HEK293 (cell line): Measurements from ENCODE around the gene MTX1.

ENCODE experiments used
- CTCF ChIA-PET: fragments of 350-600 bp; formaldehyde crosslinking; extraction: SDS; loops from one replicate; lab custom pipeline; 2021; ENCODE audit warnings: antibody characterized with exemption; lab: Yijun Ruan, JAX
- POLR2A ChIA-PET: fragments of 300-600 bp; formaldehyde crosslinking; extraction: SDS; loops from one replicate; lab custom pipeline; 2020; ENCODE audit warnings: antibody characterized with exemption, inconsistent platforms; lab: Yijun Ruan, JAX
- H3K27ac ChIP-seq: fragments of 200-500 bp; sonication (Bioruptor generic); 2 replicates; pipeline ENCODE4 v1.5.1; 2014; ENCODE audit warnings: low read depth, low read length, control low read depth, inconsistent platforms; ENCODE audit errors: extremely low read depth
- H3K36me3 ChIP-seq, 2 experiments: fragments of 200-500 bp in 1 of 2; sonication (Bioruptor generic) in 1 of 2; 1 replicate in 1 of 2; 2 replicates in 1 of 2; pipeline ENCODE4 v1.5.1; 2014 to 2017; ENCODE audit warnings: inconsistent platforms in 2 of 2, low read length in 2 of 2; ENCODE audit not compliant: control insufficient read depth in 2 of 2, insufficient read depth in 1 of 2
- H3K4me1 ChIP-seq: fragments of 200-500 bp; sonication (Bioruptor generic); 2 replicates; pipeline ENCODE4 v1.5.1; 2014; ENCODE audit warnings: mild to moderate bottlenecking, low read length, inconsistent platforms; ENCODE audit not compliant: control insufficient read depth, insufficient read depth
- H3K4me3 ChIP-seq: 2 replicates; pipeline ENCODE4 v1.5.1; 2011; ENCODE audit warnings: low read depth, mild to moderate bottlenecking, control low read depth, low read length, moderate library complexity
- H3K9me3 ChIP-seq: fragments of 200-500 bp; sonication (Bioruptor generic); 2 replicates; pipeline ENCODE4 v1.5.1; 2014; ENCODE audit warnings: low read depth, low read length, inconsistent platforms; ENCODE audit not compliant: control insufficient read depth, insufficient read depth
- BCL11A ChIP-seq: fragments of 450-650 bp; formaldehyde crosslinking; IDR thresholded peaks from 2 replicates; pipeline ENCODE4 v1.5.1; 2016; ENCODE audit warnings: low read depth, missing biosample characterization, missing genetic modification characterization
- KLF8 ChIP-seq: fragments of 450-650 bp; formaldehyde crosslinking; IDR thresholded peaks from 2 replicates; pipeline ENCODE4 v1.5.1; 2016; ENCODE audit warnings: missing biosample characterization, missing genetic modification characterization
- ZBTB8A ChIP-seq: fragments of 450-650 bp; formaldehyde crosslinking; IDR thresholded peaks from 2 replicates; pipeline ENCODE4 v1.5.1; 2016; ENCODE audit warnings: missing biosample characterization, missing genetic modification characterization
- ZNF138 ChIP-seq: fragments of 450-650 bp; formaldehyde crosslinking; IDR thresholded peaks from 2 replicates; pipeline ENCODE4 v1.5.1; 2016; ENCODE audit warnings: missing biosample characterization, missing genetic modification characterization, borderline replicate concordance
- ZNF146 ChIP-seq: fragments of 450-650 bp; formaldehyde crosslinking; IDR thresholded peaks from 2 replicates; pipeline ENCODE4 v1.5.1; 2016; ENCODE audit warnings: missing biosample characterization, missing genetic modification characterization
- ZNF16 ChIP-seq: fragments of 450-650 bp; formaldehyde crosslinking; IDR thresholded peaks from 2 replicates; pipeline ENCODE4 v1.5.1; 2016; ENCODE audit warnings: low read depth, missing biosample characterization, missing genetic modification characterization
- ZNF214 ChIP-seq: fragments of 450-650 bp; formaldehyde crosslinking; IDR thresholded peaks from 2 replicates; pipeline ENCODE4 v1.5.1; 2017; ENCODE audit warnings: missing biosample characterization, mild to moderate bottlenecking, missing genetic modification characterization, borderline replicate concordance
- ZNF221 ChIP-seq: fragments of 450-650 bp; formaldehyde crosslinking; IDR thresholded peaks from 2 replicates; pipeline ENCODE4 v1.5.1; 2017; ENCODE audit warnings: missing biosample characterization, missing genetic modification characterization, borderline replicate concordance
- ZNF24 ChIP-seq: fragments of 450-650 bp; formaldehyde crosslinking; IDR thresholded peaks from 2 replicates; pipeline ENCODE4 v1.5.1; 2016; ENCODE audit warnings: missing biosample characterization, missing genetic modification characterization
- ZNF426 ChIP-seq: fragments of 450-650 bp; formaldehyde crosslinking; IDR thresholded peaks from 2 replicates; pipeline ENCODE4 v1.5.1; 2017; ENCODE audit warnings: missing biosample characterization, missing genetic modification characterization, mild to moderate bottlenecking, inconsistent platforms, moderate library complexity
- ZNF510 ChIP-seq: fragments of 450-650 bp; formaldehyde crosslinking; IDR thresholded peaks from 2 replicates; pipeline ENCODE4 v1.5.1; 2018; ENCODE audit warnings: mild to moderate bottlenecking, missing genetic modification characterization, missing biosample characterization; ENCODE audit not compliant: insufficient replicate concordance
- ZNF585B ChIP-seq: fragments of 450-650 bp; formaldehyde crosslinking; IDR thresholded peaks from 2 replicates; pipeline ENCODE4 v1.5.1; 2016; ENCODE audit warnings: missing biosample characterization, missing genetic modification characterization
- ZNF629 ChIP-seq: fragments of 450-650 bp; formaldehyde crosslinking; IDR thresholded peaks from 2 replicates; pipeline ENCODE4 v1.5.1; 2017; ENCODE audit warnings: missing biosample characterization, missing genetic modification characterization
- ZNF658 ChIP-seq: fragments of 450-650 bp; formaldehyde crosslinking; IDR thresholded peaks from 2 replicates; pipeline ENCODE4; 2016; ENCODE audit warnings: missing biosample characterization, missing genetic modification characterization
- ZNF777 ChIP-seq: fragments of 450-650 bp; formaldehyde crosslinking; IDR thresholded peaks from 2 replicates; pipeline ENCODE4 v1.5.1; 2017; ENCODE audit warnings: missing biosample characterization, missing genetic modification characterization, borderline replicate concordance
- ZSCAN23 ChIP-seq: fragments of 450-650 bp; formaldehyde crosslinking; IDR thresholded peaks from 2 replicates; pipeline ENCODE4 v1.5.1; 2016; ENCODE audit warnings: missing biosample characterization, missing genetic modification characterization
- TF ChIP-seq, protein P1 (sequence below): fragments of 450-650 bp; formaldehyde crosslinking; IDR thresholded peaks from 2 replicates; pipeline ENCODE4 v1.5.1; 2016; ENCODE audit warnings: missing biosample characterization, missing genetic modification characterization
- TF ChIP-seq, protein P2 (sequence below): fragments of 450-650 bp; IDR thresholded peaks from 2 replicates; pipeline ENCODE4 v1.5.1; 2018; ENCODE audit warnings: missing biosample characterization, mild to moderate bottlenecking, missing genetic modification characterization
- TF ChIP-seq, protein P3 (sequence below): fragments of 450-650 bp; formaldehyde crosslinking; IDR thresholded peaks from 2 replicates; pipeline ENCODE4 v1.5.1; 2016; ENCODE audit warnings: missing biosample characterization, missing genetic modification characterization
- TF ChIP-seq, protein P4 (sequence below): fragments of 450-650 bp; formaldehyde crosslinking; IDR thresholded peaks from 2 replicates; pipeline ENCODE4 v1.5.1; 2016; ENCODE audit warnings: missing biosample characterization, missing genetic modification characterization
- TF ChIP-seq, protein P5 (sequence below): fragments of 450-650 bp; formaldehyde crosslinking; IDR thresholded peaks from 2 replicates; pipeline ENCODE4 v1.5.0; 2017; ENCODE audit warnings: missing biosample characterization, missing genetic modification characterization, borderline replicate concordance
- TF ChIP-seq, protein P6 (sequence below): fragments of 450-650 bp; formaldehyde crosslinking; IDR thresholded peaks from 2 replicates; pipeline ENCODE4 v1.5.1; 2017; ENCODE audit warnings: missing biosample characterization, missing genetic modification characterization

MTX1 gene

DNA sequence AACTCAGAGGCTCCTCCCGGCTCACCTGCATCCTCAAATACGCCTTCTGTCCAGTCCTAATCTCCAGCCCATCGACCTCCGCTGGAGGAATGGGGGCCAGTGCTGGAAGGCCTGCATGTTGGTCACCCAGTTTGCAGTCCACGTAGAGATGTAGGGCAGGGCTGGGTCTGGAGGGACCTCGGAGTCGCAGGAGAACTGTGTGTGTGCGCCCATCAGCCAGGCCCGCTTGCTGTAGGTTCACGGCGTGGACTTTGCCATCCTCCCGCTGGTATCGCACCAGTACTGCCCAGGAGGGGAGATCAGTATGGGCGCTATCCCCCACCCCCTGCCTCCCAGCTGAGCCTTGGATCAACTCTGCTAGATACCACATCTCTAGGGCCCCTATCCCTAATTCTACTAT, 3.5 kb upstream of the MTX1 start:
- H3K36me3 ChIP-seq = peaks cover 0 to 20% of the 10 kb centered on the region in 2 experiments; a peak in 1 of 3 replicates
- no peaks in the 10 kb centered on the region for H3K9me3 ChIP-seq
- H3K4me1 ChIP-seq = peaks cover 4% of the 10 kb centered on the region
- TF ChIP-seq ZNF629 (no peak), ZNF146 (tag by site-specific recombination) (no peak), ZNF24 (tag by site-specific recombination) (no peak), ZNF214 (tag by site-specific recombination) (no peak), ZNF777 (tag by site-specific recombination) (no peak)
- TF ChIP-seq, protein P1, sequence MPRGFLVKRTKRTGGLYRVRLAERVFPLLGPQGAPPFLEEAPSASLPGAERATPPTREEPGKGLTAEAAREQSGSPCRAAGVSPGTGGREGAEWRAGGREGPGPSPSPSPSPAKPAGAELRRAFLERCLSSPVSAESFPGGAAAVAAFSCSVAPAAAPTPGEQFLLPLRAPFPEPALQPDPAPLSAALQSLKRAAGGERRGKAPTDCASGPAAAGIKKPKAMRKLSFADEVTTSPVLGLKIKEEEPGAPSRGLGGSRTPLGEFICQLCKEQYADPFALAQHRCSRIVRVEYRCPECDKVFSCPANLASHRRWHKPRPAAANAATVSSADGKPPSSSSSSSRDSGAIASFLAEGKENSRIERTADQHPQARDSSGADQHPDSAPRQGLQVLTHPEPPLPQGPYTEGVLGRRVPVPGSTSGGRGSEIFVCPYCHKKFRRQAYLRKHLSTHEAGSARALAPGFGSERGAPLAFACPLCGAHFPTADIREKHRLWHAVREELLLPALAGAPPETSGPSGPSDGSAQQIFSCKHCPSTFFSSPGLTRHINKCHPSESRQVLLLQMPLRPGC (tag by site-specific recombination) = no peak
- TF ChIP-seq, protein P2, sequence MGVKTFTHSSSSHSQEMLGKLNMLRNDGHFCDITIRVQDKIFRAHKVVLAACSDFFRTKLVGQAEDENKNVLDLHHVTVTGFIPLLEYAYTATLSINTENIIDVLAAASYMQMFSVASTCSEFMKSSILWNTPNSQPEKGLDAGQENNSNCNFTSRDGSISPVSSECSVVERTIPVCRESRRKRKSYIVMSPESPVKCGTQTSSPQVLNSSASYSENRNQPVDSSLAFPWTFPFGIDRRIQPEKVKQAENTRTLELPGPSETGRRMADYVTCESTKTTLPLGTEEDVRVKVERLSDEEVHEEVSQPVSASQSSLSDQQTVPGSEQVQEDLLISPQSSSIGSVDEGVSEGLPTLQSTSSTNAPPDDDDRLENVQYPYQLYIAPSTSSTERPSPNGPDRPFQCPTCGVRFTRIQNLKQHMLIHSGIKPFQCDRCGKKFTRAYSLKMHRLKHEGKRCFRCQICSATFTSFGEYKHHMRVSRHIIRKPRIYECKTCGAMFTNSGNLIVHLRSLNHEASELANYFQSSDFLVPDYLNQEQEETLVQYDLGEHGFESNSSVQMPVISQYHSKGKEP (tag by site-specific recombination) = no peak
- TF ChIP-seq, protein P3, sequence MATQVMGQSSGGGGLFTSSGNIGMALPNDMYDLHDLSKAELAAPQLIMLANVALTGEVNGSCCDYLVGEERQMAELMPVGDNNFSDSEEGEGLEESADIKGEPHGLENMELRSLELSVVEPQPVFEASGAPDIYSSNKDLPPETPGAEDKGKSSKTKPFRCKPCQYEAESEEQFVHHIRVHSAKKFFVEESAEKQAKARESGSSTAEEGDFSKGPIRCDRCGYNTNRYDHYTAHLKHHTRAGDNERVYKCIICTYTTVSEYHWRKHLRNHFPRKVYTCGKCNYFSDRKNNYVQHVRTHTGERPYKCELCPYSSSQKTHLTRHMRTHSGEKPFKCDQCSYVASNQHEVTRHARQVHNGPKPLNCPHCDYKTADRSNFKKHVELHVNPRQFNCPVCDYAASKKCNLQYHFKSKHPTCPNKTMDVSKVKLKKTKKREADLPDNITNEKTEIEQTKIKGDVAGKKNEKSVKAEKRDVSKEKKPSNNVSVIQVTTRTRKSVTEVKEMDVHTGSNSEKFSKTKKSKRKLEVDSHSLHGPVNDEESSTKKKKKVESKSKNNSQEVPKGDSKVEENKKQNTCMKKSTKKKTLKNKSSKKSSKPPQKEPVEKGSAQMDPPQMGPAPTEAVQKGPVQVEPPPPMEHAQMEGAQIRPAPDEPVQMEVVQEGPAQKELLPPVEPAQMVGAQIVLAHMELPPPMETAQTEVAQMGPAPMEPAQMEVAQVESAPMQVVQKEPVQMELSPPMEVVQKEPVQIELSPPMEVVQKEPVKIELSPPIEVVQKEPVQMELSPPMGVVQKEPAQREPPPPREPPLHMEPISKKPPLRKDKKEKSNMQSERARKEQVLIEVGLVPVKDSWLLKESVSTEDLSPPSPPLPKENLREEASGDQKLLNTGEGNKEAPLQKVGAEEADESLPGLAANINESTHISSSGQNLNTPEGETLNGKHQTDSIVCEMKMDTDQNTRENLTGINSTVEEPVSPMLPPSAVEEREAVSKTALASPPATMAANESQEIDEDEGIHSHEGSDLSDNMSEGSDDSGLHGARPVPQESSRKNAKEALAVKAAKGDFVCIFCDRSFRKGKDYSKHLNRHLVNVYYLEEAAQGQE (tag by site-specific recombination) = no peak
- POLR2A ChIA-PET = no interaction called here
- H3K27ac ChIP-seq = no peak overlapping the region
- H3K4me3 ChIP-seq = no peak overlapping the region
- CTCF ChIA-PET = interaction anchor here (1.1 to 1.4 kb wide), 2 partner anchors 20 to 39 kb away, joined by 3 read pairs; no protein-coding TSS in a partner anchor

DNA sequence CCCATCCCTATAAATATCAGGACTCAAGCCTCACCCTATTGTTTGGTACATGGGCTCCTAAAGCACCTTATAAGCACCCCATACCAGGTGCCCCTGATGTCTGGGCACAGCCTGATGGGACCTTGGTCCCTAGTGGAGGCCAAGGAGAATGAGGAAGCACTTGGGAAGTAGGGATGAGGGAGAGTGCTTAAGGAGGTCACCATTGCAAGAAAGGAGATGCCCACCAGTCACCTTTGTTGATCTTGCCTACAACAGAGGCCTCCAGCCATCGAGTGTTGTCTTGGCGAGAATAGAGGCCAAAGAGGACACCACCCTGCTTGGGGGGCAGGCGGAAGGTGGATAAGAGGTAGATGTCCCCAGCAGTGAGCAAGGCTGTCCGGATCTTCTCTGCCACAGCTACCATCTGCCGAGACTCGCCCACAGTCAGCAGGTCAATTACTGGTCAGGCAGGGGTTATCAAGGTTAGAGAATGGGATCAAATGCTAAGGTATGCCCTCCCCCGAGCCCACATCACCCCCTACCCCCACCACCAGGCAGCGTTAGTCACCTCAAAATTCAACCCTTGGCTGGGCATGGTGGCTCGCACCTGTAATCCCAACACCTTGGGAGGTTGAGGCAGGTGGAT, 2.4 kb upstream of the MTX1 start:
- H3K27ac ChIP-seq = no peak overlapping the region
- ChIA-PET CTCF (interaction anchor here (0.6 to 3.3 kb wide), 6 partner anchors 19 to 389 kb away, joined by 3 to 27 read pairs (median 4); no protein-coding TSS in a partner anchor), POLR2A (no interaction called here)
- peaks cover 4% of the 10 kb centered on the region for H3K4me1 ChIP-seq
- no peaks in the 10 kb centered on the region for H3K9me3 ChIP-seq
- no peak overlapping the region for H3K4me3 ChIP-seq
- peaks cover 0 to 19% of the 10 kb centered on the region in 2 experiments; a peak in 1 of 3 replicates for H3K36me3 ChIP-seq
- TF ChIP-seq ZBTB8A (tag by site-specific recombination) (no peak), ZNF658 (tag by site-specific recombination) (no peak), ZNF138 (tag by site-specific recombination) (no peak), ZNF426 (tag by site-specific recombination) (no peak), ZNF585B (tag by site-specific recombination) (no peak), BCL11A (tag by site-specific recombination) (no peak), KLF8 (tag by site-specific recombination) (no peak), ZSCAN23 (no peak), ZNF221 (tag by site-specific recombination) (no peak), ZNF510 (tag by site-specific recombination) (no peak), ZNF16 (tag by site-specific recombination) (no peak)
- TF ChIP-seq, protein P4, sequence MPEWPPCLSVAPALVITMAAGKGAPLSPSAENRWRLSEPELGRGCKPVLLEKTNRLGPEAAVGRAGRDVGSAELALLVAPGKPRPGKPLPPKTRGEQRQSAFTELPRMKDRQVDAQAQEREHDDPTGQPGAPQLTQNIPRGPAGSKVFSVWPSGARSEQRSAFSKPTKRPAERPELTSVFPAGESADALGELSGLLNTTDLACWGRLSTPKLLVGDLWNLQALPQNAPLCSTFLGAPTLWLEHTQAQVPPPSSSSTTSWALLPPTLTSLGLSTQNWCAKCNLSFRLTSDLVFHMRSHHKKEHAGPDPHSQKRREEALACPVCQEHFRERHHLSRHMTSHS (tag by site-specific recombination) = no peak
- TF ChIP-seq, protein P5, sequence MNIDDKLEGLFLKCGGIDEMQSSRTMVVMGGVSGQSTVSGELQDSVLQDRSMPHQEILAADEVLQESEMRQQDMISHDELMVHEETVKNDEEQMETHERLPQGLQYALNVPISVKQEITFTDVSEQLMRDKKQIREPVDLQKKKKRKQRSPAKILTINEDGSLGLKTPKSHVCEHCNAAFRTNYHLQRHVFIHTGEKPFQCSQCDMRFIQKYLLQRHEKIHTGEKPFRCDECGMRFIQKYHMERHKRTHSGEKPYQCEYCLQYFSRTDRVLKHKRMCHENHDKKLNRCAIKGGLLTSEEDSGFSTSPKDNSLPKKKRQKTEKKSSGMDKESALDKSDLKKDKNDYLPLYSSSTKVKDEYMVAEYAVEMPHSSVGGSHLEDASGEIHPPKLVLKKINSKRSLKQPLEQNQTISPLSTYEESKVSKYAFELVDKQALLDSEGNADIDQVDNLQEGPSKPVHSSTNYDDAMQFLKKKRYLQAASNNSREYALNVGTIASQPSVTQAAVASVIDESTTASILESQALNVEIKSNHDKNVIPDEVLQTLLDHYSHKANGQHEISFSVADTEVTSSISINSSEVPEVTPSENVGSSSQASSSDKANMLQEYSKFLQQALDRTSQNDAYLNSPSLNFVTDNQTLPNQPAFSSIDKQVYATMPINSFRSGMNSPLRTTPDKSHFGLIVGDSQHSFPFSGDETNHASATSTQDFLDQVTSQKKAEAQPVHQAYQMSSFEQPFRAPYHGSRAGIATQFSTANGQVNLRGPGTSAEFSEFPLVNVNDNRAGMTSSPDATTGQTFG (tag by site-specific recombination) = no peak
- TF ChIP-seq, protein P6, sequence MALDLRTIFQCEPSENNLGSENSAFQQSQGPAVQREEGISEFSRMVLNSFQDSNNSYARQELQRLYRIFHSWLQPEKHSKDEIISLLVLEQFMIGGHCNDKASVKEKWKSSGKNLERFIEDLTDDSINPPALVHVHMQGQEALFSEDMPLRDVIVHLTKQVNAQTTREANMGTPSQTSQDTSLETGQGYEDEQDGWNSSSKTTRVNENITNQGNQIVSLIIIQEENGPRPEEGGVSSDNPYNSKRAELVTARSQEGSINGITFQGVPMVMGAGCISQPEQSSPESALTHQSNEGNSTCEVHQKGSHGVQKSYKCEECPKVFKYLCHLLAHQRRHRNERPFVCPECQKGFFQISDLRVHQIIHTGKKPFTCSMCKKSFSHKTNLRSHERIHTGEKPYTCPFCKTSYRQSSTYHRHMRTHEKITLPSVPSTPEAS (tag by site-specific recombination) = no peak
